SH-SY5Y (cell line): Measurements from ENCODE around the gene SCAF4.

Experiments
- GATA2 ChIP-seq: IDR thresholded peaks from 2 replicates; pipeline ENCODE4 v1.6.1; 2011; ENCODE audit warnings: mild to moderate bottlenecking, low read depth, low read length
- GATA3 ChIP-seq: IDR thresholded peaks from 2 replicates; pipeline ENCODE4 v1.6.1; 2011; ENCODE audit warnings: low read depth, mild to moderate bottlenecking, low read length, moderate library complexity

GRCh38 chr21:31774031-31774430 is 42.1 kb upstream of the SCAF4 start:
- no peak for TF ChIP-seq GATA2
- no peak for TF ChIP-seq GATA3
